Measurements from ENCODE around the gene RRP12. TPM values are rescaled to one million over a fixed set of nuclear protein-coding genes. Genes with fewer than 3 reads are reported as not detected.
A peak's percentile ranks its signal among the peaks of the same experiment; 100 is the strongest.

Gene RRP12
- total and polyA plus RNA-seq, 9 of the 15 experiments (the other 6 are each of a cell fraction or from before 2014, with no cell fraction given), result 4.6 to 68.2 (median 21.8) TPM

GRCh38 chr10:97407952-97408248 is 6.8 kb upstream of the RRP12 start:
- no peak for ATAC-seq
- no peak overlapping the region for H3K27ac ChIP-seq (ENCODE audit: extremely low read depth, low read depth, low read length)
- no peaks in the 10 kb centered on the region for H3K9me3 ChIP-seq (replicated peaks; ENCODE audit: control insufficient read depth, insufficient read depth, low read depth, low read length)
- peaks cover 18 to 20% of the 10 kb centered on the region in 2 experiments; a peak in 3 of 5 replicates for H3K4me1 ChIP-seq (replicated peaks in 1 of 2; ENCODE audit: control insufficient read depth in 2 of 2, insufficient read depth in 2 of 2, low read length in 2 of 2)
- intact Hi-C loops (cut with micrococcal nuclease) (loop anchor here (1.0 to 5.0 kb wide), 3 partner anchors 18 to 144 kb away; partner anchors contain the start of genes EXOSC1, PGAM1 and ZDHHC16), in situ Hi-C loops (cut with MboI) (no loop called here)
- WGBS (ENCODE audit: insufficient coverage, low coverage, missing lambda C conversion rate), result 85% methylated on average over 2 of the region's 2 CpGs
- H3K36me3 ChIP-seq (ENCODE audit: control insufficient read depth, insufficient read depth, low read length), result no peaks in the 10 kb centered on the region
- ChIA-PET CTCF (ENCODE audit: low intra/inter-chr PET ratio) (interaction anchor here (1.1 to 1.5 kb wide), 2 partner anchors 146 to 205 kb away, joined by 7 to 10 read pairs; no protein-coding TSS in a partner anchor), POLR2A (interaction anchor here (0.6 kb wide), 1 partner anchor 155 kb away, joined by 3 read pairs; no protein-coding TSS in a partner anchor)
- BruUV-seq (replicated peaks), result no TSS peak
- no peaks in the 10 kb centered on the region for H4K20me1 ChIP-seq (replicated peaks; ENCODE audit: control insufficient read depth, insufficient read depth, low read length)
- H3K4me2 ChIP-seq (ENCODE audit: insufficient read depth, low read length), result no peak overlapping the region
- TF ChIP-seq BMI1 (IDR thresholded peaks at IDR 0.05; ENCODE audit: low read length) (no peak), ZEB2 (IDR thresholded peaks at IDR 0.05) (no peak), RBM22 (IDR thresholded peaks at IDR 0.05; ENCODE audit: low read depth, low read length, poor library complexity, severe bottlenecking) (no peak), POLR2G (IDR thresholded peaks at IDR 0.05; ENCODE audit: low read depth, low read length) (no peak), PHF20 (IDR thresholded peaks at IDR 0.05; ENCODE audit: partially characterized antibody) (peak; percentile 9), HNRNPK (IDR thresholded peaks at IDR 0.05; ENCODE audit: low read depth, low read length, poor library complexity, severe bottlenecking) (no peak)
- TF ChIP-seq, protein P1, sequence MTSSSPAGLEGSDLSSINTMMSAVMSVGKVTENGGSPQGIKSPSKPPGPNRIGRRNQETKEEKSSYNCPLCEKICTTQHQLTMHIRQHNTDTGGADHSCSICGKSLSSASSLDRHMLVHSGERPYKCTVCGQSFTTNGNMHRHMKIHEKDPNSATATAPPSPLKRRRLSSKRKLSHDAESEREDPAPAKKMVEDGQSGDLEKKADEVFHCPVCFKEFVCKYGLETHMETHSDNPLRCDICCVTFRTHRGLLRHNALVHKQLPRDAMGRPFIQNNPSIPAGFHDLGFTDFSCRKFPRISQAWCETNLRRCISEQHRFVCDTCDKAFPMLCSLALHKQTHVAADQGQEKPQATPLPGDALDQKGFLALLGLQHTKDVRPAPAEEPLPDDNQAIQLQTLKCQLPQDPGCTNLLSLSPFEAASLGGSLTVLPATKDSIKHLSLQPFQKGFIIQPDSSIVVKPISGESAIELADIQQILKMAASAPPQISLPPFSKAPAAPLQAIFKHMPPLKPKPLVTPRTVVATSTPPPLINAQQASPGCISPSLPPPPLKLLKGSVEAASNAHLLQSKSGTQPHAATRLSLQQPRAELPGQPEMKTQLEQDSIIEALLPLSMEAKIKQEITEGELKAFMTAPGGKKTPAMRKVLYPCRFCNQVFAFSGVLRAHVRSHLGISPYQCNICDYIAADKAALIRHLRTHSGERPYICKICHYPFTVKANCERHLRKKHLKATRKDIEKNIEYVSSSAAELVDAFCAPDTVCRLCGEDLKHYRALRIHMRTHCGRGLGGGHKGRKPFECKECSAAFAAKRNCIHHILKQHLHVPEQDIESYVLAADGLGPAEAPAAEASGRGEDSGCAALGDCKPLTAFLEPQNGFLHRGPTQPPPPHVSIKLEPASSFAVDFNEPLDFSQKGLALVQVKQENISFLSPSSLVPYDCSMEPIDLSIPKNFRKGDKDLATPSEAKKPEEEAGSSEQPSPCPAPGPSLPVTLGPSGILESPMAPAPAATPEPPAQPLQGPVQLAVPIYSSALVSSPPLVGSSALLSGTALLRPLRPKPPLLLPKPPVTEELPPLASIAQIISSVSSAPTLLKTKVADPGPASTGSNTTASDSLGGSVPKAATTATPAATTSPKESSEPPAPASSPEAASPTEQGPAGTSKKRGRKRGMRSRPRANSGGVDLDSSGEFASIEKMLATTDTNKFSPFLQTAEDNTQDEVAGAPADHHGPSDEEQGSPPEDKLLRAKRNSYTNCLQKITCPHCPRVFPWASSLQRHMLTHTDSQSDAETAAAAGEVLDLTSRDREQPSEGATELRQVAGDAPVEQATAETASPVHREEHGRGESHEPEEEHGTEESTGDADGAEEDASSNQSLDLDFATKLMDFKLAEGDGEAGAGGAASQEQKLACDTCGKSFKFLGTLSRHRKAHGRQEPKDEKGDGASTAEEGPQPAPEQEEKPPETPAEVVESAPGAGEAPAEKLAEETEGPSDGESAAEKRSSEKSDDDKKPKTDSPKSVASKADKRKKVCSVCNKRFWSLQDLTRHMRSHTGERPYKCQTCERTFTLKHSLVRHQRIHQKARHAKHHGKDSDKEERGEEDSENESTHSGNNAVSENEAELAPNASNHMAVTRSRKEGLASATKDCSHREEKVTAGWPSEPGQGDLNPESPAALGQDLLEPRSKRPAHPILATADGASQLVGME (CRISPR knock-in tag; IDR thresholded peaks at IDR 0.05), result no peak
- no peak overlapping the region for H3K4me3 ChIP-seq
- FAIRE-seq, result no peak
- no peaks in the 10 kb centered on the region for H3K9me1 ChIP-seq (ENCODE audit: control insufficient read depth, insufficient read depth, low read length)
- H3K79me2 ChIP-seq (ENCODE audit: control insufficient read depth, insufficient read depth, low read length), result no peaks in the 10 kb centered on the region
- no peak overlapping the region; a peak in 1 of 4 replicates for H3K9ac ChIP-seq (ENCODE audit: insufficient read depth in 1 of 2, low read depth in 2 of 2, low read length in 2 of 2)
- DNase-seq (ENCODE audit: extremely low read depth in 1 of 4, low spot score in 3 of 4), result no peak
- no peak overlapping the region for H2AFZ ChIP-seq (ENCODE audit: low read depth, low read length)
- no peaks in the 10 kb centered on the region for H3K27me3 ChIP-seq (ENCODE audit: control insufficient read depth in 2 of 2, insufficient read depth in 2 of 2, low read length in 2 of 2)

Measured in K562 (cell line).